Right atrium auricular region (tissue), 2 donors: ENCODE data around the gene VOPP1. TPM values are rescaled to one million over a fixed set of nuclear protein-coding genes. Genes with fewer than 3 reads are reported as not detected.
"Not testable (repeated sequence)": the region's sequence is repeated elsewhere in the genome, so short reads cannot be mapped to it uniquely, and the experiment has no call there.

Experiments used
- DNase-seq: peaks from one replicate; pipeline ENCODE4 v3.0.0-alpha.2; 2019; ENCODE audit warnings: low spot score
- H3K27ac ChIP-seq, 2 donors: fragments of 200-600 bp; sonication (generic); 1 replicate in 1 of 2; 2 replicates in 1 of 2; pipeline ENCODE4 v1.5.1; 2016 to 2019
- H3K27me3 ChIP-seq, 2 donors: fragments of 200-600 bp; sonication (generic); one replicate each; pipeline versions ENCODE4 v1.5.1 to v1.6.0; 2017 to 2019
- H3K36me3 ChIP-seq: fragments of 200-600 bp; sonication (generic); one replicate; pipeline ENCODE4 v1.5.1; 2016
- H3K4me1 ChIP-seq, 2 donors: fragments of 200-600 bp; sonication (generic); one replicate each; pipeline versions ENCODE4 v1.5.1 to v1.6.0; 2017 to 2019
- H3K4me3 ChIP-seq, 2 donors: fragments of 200-600 bp; sonication (generic); 1 replicate in 1 of 2; 2 replicates in 1 of 2; pipeline ENCODE4 v1.5.1; 2017 to 2019; ENCODE audit warnings: mild to moderate bottlenecking in 1 of 2, moderate library complexity in 1 of 2
- H3K9me3 ChIP-seq, 2 donors: fragments of 200-600 bp; sonication (generic); one replicate each; pipeline ENCODE4 v1.5.1; 2019
- total RNA-seq, 2 donors: library from RNA; depleted of rRNA; stranded (reverse); fragments of >200 nt; gene quantifications; one replicate each; pipeline ENCODE4 v1.1.0, GENCODE V29; 2016
- TF ChIP-seq, protein P1 (sequence below), 2 donors: fragments of 200-600 bp; sonication (generic); IDR thresholded peaks; one replicate each; pipeline ENCODE4 v1.5.1; 2019; ENCODE audit warnings: antibody characterized with exemption in 2 of 2

Gene VOPP1
- total RNA-seq, 2 donors from 2014 or later: 21.4 to 24.1 TPM

DNA sequence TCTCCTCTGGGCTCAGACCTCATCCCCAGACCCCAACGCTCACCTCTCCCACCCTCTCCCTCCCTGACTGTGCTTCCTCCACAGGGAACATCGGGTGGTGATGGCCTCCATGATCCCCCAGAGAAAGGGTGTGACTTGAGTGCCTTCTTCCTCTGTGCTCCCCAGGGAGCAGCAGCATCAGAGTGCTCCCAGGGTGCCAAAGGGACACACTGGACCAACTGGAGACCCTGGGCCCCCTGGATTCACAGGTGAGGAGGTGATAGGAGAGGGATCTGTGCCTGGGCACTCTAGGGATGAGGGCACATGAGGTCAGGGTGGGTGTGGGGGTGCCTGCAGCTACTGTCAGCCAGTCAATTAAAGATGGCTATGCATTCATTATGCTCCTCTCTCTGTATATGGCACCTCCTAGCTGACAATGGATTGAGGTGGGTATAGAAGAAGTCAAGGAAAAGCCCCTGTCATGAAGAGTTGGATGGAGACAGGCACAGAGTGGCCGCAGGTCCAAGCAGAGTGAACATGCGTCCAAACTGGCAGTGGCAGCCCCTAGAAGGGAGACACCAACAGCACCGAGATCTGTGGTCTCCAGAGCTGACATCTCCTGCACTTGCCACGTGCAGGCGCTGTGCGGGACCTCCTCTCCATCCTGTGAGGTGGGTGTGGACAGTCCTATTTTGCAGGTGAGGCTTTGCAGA, 15.5 kb upstream of the VOPP1 start:
- Histone ChIP-seq H3K27me3 (no peaks in the 10 kb centered on the region), H3K36me3 (no peaks in the 10 kb centered on the region), H3K9me3 (no peaks in the 10 kb centered on the region), H3K4me1 (no peaks in the 10 kb centered on the region), H3K4me3 (no peak overlapping the region), H3K27ac (no peak overlapping the region)
- TF ChIP-seq, protein P1, sequence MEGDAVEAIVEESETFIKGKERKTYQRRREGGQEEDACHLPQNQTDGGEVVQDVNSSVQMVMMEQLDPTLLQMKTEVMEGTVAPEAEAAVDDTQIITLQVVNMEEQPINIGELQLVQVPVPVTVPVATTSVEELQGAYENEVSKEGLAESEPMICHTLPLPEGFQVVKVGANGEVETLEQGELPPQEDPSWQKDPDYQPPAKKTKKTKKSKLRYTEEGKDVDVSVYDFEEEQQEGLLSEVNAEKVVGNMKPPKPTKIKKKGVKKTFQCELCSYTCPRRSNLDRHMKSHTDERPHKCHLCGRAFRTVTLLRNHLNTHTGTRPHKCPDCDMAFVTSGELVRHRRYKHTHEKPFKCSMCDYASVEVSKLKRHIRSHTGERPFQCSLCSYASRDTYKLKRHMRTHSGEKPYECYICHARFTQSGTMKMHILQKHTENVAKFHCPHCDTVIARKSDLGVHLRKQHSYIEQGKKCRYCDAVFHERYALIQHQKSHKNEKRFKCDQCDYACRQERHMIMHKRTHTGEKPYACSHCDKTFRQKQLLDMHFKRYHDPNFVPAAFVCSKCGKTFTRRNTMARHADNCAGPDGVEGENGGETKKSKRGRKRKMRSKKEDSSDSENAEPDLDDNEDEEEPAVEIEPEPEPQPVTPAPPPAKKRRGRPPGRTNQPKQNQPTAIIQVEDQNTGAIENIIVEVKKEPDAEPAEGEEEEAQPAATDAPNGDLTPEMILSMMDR (IDR thresholded peaks at IDR 0.05): no peak
- DNase-seq: no peak

DNA sequence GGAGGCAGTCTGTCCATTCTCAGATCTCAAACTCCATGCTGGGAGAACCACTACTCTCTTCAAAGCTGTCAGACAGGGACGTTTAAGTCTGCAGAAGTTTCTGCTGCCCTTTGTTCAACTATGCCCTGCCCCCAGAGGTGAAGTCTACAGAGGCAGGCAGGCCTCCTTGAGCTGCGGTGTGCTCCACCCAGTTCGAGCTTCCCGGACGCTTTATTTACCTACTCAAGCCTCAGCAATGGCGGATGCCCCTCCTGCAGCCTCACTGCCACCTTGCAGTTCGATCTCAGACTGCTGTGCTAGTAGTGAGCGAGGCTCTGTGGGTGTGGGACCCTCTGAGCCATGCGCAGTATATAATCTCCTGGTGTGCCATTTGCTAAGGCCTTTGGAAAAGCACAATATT, 10.4 kb upstream of the VOPP1 start:
- not testable (repeated sequence) for H3K4me1 ChIP-seq, H3K36me3 ChIP-seq, DNase-seq, H3K4me3 ChIP-seq, H3K27me3 ChIP-seq, H3K27ac ChIP-seq, H3K9me3 ChIP-seq

DNA sequence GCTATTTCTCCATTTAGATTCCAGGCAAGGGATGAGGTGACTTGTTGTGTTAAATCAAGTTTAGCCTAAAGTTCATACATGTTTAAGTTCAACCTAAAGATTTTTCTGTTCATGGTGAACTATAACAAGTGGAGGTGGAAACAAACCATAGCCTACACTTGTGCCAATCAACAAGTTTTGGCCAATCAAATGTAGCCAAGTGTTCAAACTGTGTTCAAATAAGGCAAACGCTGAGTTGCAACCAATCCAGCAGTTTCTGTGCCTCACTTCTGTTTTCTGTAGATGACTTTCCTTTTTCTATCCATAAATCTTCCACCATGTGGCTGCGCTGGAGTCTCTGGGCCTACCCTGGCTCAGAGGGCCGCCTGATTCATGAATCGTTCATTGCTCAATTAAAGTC, 4.5 kb upstream of the VOPP1 start:
- DNase-seq: no peak
- Histone ChIP-seq H3K27me3 (no peaks in the 10 kb centered on the region), H3K9me3 (no peaks in the 10 kb centered on the region), H3K36me3 (no peaks in the 10 kb centered on the region), H3K4me3 (no peak overlapping the region), H3K27ac (no peak overlapping the region), H3K4me1 (peaks cover 5 to 22% of the 10 kb centered on the region in 2 donors)
- TF ChIP-seq, protein P1 (IDR thresholded peaks at IDR 0.05): no peak

DNA sequence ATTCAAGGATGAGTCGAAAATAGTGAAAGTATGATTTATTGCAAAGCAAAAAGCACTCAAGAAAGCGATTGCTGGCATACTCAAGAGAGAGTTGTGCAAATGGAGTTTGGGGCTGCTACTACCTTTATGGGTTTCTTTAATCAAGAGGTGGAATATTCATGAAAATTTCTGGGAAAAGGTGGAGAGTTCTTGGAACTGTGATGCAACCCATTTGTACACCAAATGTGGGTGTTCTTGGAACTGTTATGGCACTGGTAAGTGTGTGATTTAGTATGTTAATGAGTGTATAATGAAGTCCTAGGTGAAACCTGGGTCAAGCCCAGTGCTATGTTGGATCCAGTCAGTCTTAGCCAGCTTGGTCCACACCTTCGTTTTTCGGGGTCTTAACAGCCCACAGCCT, 3.4 kb upstream of the VOPP1 start:
- Histone ChIP-seq H3K9me3 (no peaks in the 10 kb centered on the region), H3K27me3 (no peaks in the 10 kb centered on the region), H3K27ac (no peak overlapping the region), H3K4me3 (no peak overlapping the region), H3K36me3 (no peaks in the 10 kb centered on the region), H3K4me1 (peaks cover 5 to 26% of the 10 kb centered on the region in 2 donors)
- TF ChIP-seq, protein P1 (IDR thresholded peaks at IDR 0.05): no peak
- no peak for DNase-seq

DNA sequence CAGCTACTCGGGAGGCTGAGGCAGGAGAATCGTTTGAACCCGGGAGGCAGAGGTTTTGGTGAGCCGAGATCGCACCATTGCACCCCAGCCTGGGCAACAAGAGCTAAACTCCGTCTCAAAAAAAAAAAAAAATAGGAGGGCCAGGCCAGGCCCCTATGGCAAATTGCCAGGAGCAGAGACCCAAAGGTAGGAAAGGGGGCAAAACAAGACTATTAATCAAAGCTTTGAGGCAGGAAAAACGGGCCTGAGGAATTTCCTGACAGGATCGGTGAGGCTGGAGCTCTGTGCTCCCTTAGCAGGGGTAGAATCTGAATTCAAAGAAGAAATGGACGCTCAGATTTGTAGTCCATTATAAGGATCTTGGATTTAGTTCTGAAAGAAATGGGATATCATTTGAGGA, 2.8 kb upstream of the VOPP1 start:
- H3K9me3 ChIP-seq: no peaks in the 10 kb centered on the region
- H3K27me3 ChIP-seq: no peaks in the 10 kb centered on the region
- no peak for DNase-seq
- no peak overlapping the region for H3K4me3 ChIP-seq
- no peak overlapping the region for H3K27ac ChIP-seq
- H3K36me3 ChIP-seq: no peaks in the 10 kb centered on the region
- TF ChIP-seq, protein P1 (IDR thresholded peaks at IDR 0.05): no peak
- peaks cover 5 to 31% of the 10 kb centered on the region in 2 donors for H3K4me1 ChIP-seq

DNA sequence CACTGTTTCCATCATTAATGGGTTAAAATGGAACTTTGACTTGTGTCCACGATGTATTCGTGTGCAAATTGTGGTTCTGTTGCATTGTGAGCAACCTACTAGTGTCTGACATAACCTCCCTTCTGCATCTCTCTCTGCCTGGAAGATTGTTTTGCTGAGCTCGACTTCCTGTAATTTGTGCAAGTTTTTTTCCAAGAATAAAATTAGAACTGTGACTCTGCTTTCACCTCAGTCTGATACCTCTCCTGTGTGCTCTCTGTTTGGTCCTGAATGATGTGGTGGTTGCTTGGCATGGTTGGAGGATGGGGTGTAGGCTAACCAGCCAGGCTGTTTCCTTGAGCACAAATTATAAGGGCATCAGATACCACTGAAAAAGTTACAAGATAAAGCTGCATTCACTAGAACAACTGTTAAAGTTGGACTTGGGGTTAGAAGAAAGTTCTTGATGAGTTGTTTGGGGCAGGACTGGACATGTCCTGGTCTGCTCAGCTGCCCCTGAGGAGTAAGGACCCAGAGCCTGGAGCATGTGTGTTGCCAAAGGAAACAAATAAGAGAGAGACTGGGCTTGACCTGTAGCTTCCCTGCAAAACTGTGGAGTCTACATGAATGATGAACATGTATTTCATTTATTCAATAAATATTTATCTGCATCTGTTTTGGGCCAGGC, 1.9 kb upstream of the VOPP1 start:
- no peak overlapping the region for H3K27ac ChIP-seq
- H3K4me3 ChIP-seq: no peak overlapping the region
- no peaks in the 10 kb centered on the region for H3K27me3 ChIP-seq
- peaks cover 5 to 40% of the 10 kb centered on the region in 2 donors for H3K4me1 ChIP-seq
- DNase-seq: no peak
- H3K36me3 ChIP-seq: no peaks in the 10 kb centered on the region
- no peaks in the 10 kb centered on the region for H3K9me3 ChIP-seq
- TF ChIP-seq, protein P1 (IDR thresholded peaks at IDR 0.05): no peak
